Stimulated activated naive CD8-positive, alpha-beta T cell treated with anti-CD3 and anti-CD28 coated beads, Interleukin-15, Interleukin-2, amounts not matched to agents 100 ng/mL and 50 ng/mL, for 24 hours (primary cell): ENCODE measurements around the gene DNAJC16.
A peak's percentile ranks its signal among the peaks of the same experiment; 100 is the strongest.
"Not testable (repeated sequence)": the region's sequence is repeated elsewhere in the genome, so short reads cannot be mapped to it uniquely, and the experiment has no call there.

Experiments used
- H3K27ac Mint-ChIP-seq: one replicate; pipeline ENCODE4 v1.8.0; 2021; ENCODE audit warnings: mild to moderate bottlenecking, mixed read lengths
- H3K27me3 Mint-ChIP-seq: one replicate; pipeline ENCODE4 v1.8.0; 2021; ENCODE audit warnings: mixed read lengths
- H3K36me3 Mint-ChIP-seq: one replicate; pipeline ENCODE4 v1.8.0; 2021; ENCODE audit warnings: low read depth, mixed read lengths
- H3K4me1 Mint-ChIP-seq: one replicate; pipeline ENCODE4 v1.8.0; 2021; ENCODE audit warnings: low read depth, mixed read lengths
- H3K4me3 Mint-ChIP-seq: one replicate; pipeline ENCODE4 v1.8.0; 2021; ENCODE audit warnings: mild to moderate bottlenecking, mixed read lengths
- H3K9me3 Mint-ChIP-seq: one replicate; pipeline ENCODE4 v1.8.0; 2021; ENCODE audit warnings: mixed read lengths

The DNAJC16 gene

DNA sequence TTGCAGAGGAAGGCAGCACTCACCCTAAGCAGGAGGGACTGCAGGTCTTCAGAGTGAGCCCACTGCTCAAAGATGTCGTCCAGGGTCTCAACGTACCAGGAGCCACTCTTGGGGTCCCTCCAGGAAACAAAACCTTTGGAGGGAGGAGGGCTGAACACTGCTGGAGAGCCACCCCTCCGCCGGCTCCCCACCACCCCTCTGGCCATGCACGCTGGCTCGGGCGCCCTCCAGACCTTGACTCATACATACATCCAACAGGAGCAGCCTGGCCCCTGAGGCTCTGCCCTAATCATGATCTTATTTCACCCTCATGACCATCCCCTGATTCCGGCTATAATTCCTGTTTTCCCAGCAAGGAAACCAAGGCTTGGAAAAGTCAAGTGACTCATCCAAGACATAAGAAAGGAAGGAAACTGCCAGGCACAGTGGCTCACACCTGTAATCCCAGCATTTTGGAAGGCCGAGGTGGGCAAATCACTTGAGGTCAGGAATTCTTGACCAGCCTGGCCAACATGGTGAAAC, 32.7 kb upstream of the DNAJC16 start:
- Mint-ChIP-seq H3K27ac (no peak overlapping the region), H3K4me3 (no peak overlapping the region), H3K4me1 (no peaks in the 10 kb centered on the region), H3K27me3 (no peaks in the 10 kb centered on the region), H3K36me3 (peaks cover 4% of the 10 kb centered on the region), H3K9me3 (no peaks in the 10 kb centered on the region)

DNA sequence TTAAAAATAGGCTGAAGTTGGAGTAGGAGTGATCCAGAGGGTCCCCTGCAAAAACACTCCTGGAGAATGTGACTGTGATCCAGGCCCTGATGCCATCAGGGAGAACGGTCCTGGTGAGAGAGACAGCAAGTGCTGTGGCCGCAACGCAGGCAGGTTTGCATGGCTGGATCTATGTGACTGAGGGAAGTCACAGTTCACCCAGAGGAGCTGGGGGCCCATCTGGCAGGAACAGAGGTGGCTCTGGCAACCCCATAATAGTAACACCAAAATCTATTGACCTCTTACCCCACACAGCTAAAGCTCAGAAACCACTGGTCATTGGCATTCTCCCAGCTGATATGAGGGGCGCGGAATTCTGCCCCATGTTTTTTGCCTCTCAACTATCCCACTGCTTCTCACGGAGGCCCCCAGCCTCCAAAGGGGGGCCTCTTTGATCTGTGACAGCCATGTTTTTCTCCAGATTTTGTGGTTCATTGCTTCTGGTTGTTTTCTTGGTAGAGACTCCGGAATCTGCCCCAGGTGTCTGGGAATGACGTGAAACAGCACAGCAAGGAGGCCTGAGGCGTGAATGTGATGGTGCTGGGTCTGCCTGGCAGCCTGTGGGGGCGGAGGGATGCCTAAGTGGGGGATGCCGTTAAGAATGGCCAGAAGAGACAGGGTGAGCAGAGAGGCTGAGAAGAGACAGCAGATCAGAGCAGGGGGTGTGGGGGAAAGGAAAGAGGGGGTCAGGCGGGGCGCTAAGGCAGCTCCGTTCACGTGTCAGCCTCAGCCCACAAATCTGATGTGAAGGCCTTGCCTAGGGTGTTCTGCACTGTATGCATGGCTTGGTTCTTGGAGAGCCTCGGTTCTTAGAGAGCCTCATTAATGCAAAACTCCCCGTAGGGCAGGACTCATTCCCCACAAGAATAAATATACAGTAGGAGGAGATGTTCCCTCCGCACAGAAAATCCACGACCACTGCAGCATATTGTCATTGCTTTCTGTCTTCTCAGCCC, 26.2 kb upstream of the DNAJC16 start:
- H3K4me1 Mint-ChIP-seq: no peaks in the 10 kb centered on the region

DNA sequence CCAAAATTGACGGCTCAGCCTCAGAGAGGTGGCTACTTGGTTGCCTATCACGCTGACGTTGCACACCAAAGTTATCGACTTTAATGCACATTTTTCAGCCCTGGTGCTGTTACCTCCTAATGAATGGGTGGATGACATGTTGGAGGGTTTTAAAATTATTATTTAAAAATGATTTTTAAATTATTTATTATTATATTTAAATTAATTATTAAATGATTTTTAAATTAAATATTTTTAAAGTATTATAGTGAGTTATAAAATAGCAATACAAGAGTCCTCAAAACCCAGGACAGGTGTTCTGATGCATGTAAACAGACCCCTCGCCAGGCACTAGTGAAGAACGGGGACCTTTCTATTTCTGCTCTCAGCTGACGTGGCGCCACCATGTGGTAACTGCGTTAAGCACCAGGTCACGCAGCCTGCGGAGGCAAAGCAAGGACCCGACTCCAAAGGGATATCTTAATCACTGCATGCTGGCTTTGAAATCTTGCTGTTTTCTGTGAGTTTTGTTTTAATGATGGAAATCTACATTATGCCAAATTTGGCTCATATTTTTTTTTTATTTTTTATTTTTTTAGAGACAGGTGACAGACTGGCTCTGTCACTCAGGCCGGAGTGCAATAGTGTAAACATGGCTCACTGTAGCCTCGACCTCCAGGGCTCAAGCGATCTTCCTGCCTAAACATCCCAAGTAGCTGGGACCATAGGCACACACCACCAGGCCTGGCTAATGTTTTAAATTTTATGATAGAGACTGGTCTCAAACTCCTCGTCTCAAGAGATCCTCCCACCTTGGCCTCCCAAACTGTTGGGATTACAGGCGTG, 25.2 kb upstream of the DNAJC16 start:
- peaks cover 4% of the 10 kb centered on the region for H3K36me3 Mint-ChIP-seq
- H3K4me1 Mint-ChIP-seq: no peaks in the 10 kb centered on the region
- no peak overlapping the region for H3K27ac Mint-ChIP-seq
- no peaks in the 10 kb centered on the region for H3K27me3 Mint-ChIP-seq
- H3K9me3 Mint-ChIP-seq: no peaks in the 10 kb centered on the region
- no peak overlapping the region for H3K4me3 Mint-ChIP-seq

More for the DNA sequence above, 26.2 kb upstream of the DNAJC16 start:
- H3K4me3 Mint-ChIP-seq: no peak overlapping the region
- peaks cover 4% of the 10 kb centered on the region for H3K36me3 Mint-ChIP-seq
- H3K27ac Mint-ChIP-seq: no peak overlapping the region
- no peaks in the 10 kb centered on the region for H3K27me3 Mint-ChIP-seq
- H3K9me3 Mint-ChIP-seq: no peaks in the 10 kb centered on the region

DNA sequence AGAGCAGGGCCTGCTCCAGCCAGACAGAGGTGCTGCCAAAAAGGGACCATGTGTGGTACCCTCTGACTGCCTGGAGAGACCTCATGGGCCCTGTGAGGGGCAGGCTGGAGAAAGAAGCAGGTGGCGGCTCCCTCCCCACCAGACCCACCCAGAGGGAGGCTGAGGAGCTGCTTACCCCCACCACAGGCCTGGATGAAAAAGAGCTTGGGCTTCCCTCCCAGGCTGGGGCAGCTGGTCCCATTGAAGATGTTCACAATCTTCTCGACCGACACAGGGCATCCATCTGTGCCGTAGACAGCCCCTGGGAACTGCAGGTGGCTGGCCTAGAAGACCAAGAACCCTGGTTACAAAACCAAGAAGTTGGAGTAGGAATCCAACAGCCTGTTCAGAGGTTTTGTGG, 22.2 kb upstream of the DNAJC16 start:
- Mint-ChIP-seq H3K27me3 (no peaks in the 10 kb centered on the region), H3K4me3 (no peak overlapping the region), H3K36me3 (peaks cover 2% of the 10 kb centered on the region), H3K9me3 (no peaks in the 10 kb centered on the region), H3K4me1 (no peaks in the 10 kb centered on the region), H3K27ac (no peak overlapping the region)

DNA sequence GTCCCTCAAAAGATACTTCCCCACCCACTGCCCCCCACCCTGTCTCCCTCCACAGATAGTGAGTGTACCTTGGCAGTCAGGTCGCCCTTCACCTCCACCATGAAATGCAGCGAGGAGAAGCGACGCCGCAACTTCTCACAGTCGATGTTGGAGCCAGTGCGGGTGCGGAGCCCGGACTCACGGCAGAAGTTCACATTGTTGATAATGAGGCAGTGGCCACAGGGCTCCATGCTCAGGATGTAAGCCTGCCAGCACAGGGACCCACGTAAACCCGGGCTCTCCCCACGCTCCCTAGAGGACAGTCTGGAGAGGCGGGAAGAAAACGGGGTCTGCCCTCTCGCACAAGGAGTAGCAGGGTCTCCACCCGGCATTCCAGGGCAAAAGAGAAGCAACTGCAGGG, 19.8 kb upstream of the DNAJC16 start:
- Mint-ChIP-seq H3K27me3 (no peaks in the 10 kb centered on the region), H3K36me3 (peaks cover 9% of the 10 kb centered on the region), H3K4me1 (no peaks in the 10 kb centered on the region), H3K27ac (no peak overlapping the region), H3K4me3 (no peak overlapping the region), H3K9me3 (no peaks in the 10 kb centered on the region)

DNA sequence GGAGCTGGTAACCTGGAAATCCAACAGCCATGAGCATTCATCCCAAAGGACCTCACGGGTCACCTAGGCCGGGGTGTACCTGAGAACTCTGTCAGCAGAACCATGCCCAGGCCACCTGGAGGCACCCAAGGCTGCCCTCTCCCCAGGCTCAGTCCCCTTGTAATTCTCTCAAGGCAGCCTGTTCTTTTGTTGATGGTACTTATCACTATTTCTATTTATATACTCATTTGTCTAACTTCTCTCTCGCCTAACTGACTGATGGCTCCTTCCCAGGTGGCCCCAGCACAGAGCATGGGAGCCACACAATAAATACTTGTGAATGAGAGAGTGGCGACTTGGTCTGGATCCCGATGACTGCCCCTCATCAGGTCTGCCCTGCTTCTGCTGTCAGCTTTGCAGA, 19.4 kb upstream of the DNAJC16 start:
- Mint-ChIP-seq H3K4me3 (no peak overlapping the region), H3K4me1 (no peaks in the 10 kb centered on the region), H3K27ac (no peak overlapping the region), H3K36me3 (peaks cover 13% of the 10 kb centered on the region), H3K27me3 (no peaks in the 10 kb centered on the region), H3K9me3 (no peaks in the 10 kb centered on the region)

DNA sequence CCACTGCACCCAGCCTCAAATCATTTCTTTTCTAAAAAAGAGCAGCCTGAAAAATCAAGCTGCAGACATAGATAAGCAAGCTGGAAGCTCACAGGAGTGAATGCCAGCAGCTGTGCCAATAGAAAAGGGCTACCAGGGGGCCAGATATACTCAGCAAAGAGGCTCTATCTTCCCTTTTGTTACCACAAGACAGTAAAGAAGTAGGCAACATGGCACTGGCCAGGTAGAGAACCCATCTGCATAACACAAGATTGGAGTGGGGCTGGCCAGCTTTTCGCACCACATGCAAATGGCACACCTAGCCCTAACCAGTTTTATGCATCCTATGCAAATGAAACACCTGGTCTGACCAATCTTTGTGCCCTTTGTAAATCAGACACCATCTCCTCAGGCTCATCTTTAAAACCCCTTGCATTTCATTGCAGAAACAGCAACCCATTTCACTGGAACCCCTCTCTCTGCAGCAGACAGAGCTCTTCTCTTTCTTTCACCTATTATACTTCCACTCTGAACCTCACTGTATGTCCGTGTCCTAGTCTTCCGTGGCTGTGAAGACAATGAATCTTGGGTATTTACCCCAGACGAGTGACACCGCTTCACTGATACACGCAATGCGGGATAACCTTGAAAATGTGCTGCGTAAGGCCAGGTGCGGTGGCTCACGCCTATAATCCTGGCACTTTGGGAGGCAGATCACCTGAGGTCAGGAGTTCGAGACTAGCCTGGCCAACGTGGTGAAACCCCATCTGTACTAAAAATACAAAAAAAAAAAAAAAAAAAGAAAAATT, 17.8 kb upstream of the DNAJC16 start:
- Mint-ChIP-seq H3K4me3 (no peak overlapping the region), H3K27me3 (no peaks in the 10 kb centered on the region), H3K9me3 (no peaks in the 10 kb centered on the region), H3K27ac (no peak overlapping the region), H3K36me3 (peaks cover 14% of the 10 kb centered on the region), H3K4me1 (no peaks in the 10 kb centered on the region)

DNA sequence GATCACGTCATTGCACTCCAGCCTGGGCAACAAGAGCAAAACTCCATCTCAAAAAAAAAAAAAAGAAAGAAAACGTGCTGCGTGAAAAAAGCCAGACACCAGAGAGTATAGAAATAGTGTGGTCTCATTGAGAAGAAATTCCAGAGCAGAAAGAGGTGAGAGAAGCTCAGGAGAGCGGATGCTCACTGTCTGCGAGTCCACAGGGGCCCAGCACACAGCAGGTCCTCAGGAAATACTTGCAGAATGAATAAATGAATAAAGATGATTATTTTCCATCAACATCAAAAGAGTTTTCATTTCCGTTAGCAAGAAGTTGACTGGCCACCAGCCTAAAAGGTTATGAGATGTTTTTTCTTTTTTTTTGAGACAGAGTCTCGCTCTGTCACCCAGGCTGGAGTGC, 17.1 kb upstream of the DNAJC16 start:
- Mint-ChIP-seq H3K27ac (no peak overlapping the region), H3K4me1 (no peaks in the 10 kb centered on the region), H3K9me3 (no peaks in the 10 kb centered on the region), H3K36me3 (peaks cover 14% of the 10 kb centered on the region), H3K4me3 (no peak overlapping the region), H3K27me3 (no peaks in the 10 kb centered on the region)

DNA sequence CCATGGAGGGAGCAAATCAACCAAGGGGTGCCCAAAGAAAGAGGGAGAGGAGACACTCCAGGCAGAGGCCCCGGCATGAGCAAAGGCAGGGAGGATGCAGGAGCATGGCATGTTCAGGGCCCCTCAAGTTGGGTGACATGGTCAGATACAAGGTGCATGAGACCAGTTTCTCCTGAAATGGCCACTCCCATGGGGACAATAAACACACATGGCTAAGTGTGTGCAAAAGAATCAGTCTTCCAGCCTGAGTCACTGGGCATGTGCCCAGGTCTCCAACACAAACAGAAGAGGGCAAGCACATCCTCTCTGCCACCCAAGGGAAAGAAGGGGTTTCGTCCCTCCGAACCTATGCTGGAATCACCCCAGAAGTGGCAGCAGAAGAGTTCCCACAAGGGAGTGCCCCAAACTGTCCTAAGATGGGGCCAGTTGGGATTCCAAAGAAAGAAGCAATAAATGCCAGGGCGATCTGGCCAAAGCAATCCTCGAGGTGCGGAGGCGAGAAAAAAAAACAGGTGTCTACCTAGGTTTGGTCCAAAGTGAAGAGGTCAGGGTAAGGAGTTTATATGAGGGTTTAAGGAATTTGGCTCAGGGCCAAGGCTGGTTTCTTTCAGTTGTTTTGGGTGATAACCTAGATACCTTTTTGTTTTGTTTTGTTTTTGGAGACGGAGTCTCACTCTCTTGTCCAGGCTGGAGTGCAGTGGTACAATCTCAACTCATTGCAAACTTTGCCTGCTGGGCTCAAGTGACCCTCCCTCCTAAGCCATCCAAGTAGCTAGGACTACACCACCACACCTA, 15.8 kb upstream of the DNAJC16 start:
- Mint-ChIP-seq H3K9me3 (no peaks in the 10 kb centered on the region), H3K4me3 (no peak overlapping the region), H3K27ac (no peak overlapping the region), H3K27me3 (no peaks in the 10 kb centered on the region), H3K4me1 (peaks cover 8% of the 10 kb centered on the region), H3K36me3 (peaks cover 21% of the 10 kb centered on the region)

DNA sequence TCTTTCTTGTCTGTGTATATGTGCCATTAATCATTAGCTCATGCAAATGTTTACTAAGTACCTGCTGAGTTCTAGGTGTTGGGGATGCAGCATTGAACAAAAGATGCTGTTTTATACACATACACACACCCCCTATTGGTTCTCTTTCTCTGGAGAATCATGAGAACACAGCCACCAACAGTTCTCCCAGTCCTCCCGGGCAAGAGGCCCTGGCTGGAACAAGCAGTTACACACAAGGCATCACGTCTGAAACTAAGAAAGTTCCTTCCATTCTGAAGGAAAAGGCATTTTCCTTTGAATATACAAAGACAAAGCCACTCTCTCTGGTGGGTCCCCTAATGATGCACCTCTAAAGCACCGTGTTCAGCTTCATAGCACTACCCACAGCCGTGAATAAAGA, 13.5 kb upstream of the DNAJC16 start:
- Mint-ChIP-seq H3K4me3 (no peak overlapping the region), H3K9me3 (no peaks in the 10 kb centered on the region), H3K27ac (no peak overlapping the region), H3K36me3 (peaks cover 37% of the 10 kb centered on the region), H3K4me1 (peaks cover 8% of the 10 kb centered on the region), H3K27me3 (no peaks in the 10 kb centered on the region)

DNA sequence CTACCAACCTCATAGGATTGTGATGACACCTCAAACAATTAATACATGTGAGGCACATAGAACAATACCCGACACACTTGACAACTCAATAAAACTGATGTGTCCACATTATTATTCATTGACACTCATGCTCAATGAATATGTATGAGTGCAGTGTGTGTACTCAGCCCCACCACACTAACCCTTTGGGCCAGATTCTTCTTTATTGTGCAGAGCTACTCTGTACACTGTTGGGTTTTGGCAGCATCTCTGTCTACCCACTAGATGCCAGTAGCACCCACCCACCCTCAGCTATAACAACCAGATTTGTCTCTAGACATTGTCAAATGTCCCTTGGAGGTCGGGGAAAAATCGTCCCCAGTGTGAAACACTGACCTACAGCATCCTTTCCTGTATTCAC, 12.7 kb upstream of the DNAJC16 start:
- H3K27me3 Mint-ChIP-seq: no peaks in the 10 kb centered on the region
- H3K36me3 Mint-ChIP-seq: peaks cover 37% of the 10 kb centered on the region
- no peak overlapping the region for H3K27ac Mint-ChIP-seq
- peaks cover 8% of the 10 kb centered on the region for H3K4me1 Mint-ChIP-seq
- no peak overlapping the region for H3K4me3 Mint-ChIP-seq
- no peaks in the 10 kb centered on the region for H3K9me3 Mint-ChIP-seq

DNA sequence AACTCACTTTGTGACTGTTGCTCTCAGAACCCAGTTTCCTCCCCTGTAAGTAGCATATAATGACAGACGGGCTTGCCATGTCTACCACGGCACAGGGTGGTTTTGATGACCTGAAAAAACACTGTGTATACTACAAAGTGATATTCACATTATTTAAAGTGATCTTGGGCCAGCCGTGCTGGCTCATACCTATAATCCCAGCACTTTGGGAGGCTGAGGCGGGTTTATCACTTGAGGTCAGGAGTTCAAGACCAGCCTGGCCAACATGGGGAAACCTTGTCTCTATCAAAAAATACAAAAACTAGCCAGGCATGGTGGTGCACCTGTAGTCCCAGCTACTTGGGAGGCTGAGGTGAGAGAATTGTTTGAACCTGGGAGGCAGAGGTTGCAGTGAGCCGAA, 12.1 kb upstream of the DNAJC16 start:
- not testable (repeated sequence) for H3K4me1 Mint-ChIP-seq, H3K27ac Mint-ChIP-seq, H3K27me3 Mint-ChIP-seq, H3K9me3 Mint-ChIP-seq, H3K4me3 Mint-ChIP-seq
- peaks cover 37% of the 10 kb centered on the region for H3K36me3 Mint-ChIP-seq

DNA sequence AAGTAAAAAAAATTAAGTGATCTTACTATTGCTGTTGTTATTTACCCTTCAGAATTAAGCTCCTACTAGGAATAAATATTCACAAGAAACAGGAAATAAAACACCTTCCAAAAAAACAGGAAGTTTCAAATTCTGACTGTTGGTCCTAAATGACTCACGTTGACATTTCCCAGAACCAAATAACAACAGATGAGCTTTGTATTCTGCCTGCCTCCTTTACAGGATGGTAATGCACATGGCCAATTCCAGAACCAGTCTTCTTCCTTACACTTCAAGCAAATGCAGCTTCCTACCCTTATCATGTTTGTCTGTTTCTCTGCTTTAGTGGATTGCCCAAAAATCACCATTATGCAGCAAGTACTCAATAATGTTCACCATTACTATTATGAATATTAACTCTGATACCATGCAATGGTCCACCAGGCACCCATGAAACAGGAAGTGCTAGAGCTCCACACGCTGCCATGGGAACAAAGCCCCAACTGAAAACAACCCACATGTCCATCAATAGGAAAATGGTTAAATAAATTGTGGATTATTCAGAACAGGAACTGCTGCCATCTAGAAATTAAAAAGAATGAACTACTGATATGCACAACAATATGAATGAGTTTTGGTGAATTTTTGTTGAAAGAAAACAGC, 11.5 kb upstream of the DNAJC16 start:
- Mint-ChIP-seq H3K27me3 (no peaks in the 10 kb centered on the region), H3K4me1 (peaks cover 8% of the 10 kb centered on the region), H3K9me3 (no peaks in the 10 kb centered on the region), H3K4me3 (peak overlapping the region; percentile 27), H3K36me3 (peaks cover 37% of the 10 kb centered on the region), H3K27ac (peak overlapping the region; percentile 72)
